Measurements from ENCODE around the gene ZIC2. TPM values are rescaled to one million over a fixed set of nuclear protein-coding genes. Genes with fewer than 3 reads are reported as not detected.
A peak's percentile ranks its signal among the peaks of the same experiment; 100 is the strongest.

Gene ZIC2
- total RNA-seq, 1 donor from 2014 or later = not detected

GRCh38 chr13:99971576-99972189 lies 9.9 kb upstream of the ZIC2 start, which contains the start of gene ZIC5:
Gene ZIC5 (minus strand): TSS chr13:99971767. CDS start chr13:99971603, 164 bp downstream.
- Mint-ChIP-seq H3K4me3 (ENCODE audit: low read depth) (no peak within 1 kb of the TSS), H3K9me3 (ENCODE audit: low read depth) (no peaks in the 10 kb centered on the region), H3K27me3 (peaks cover 79% of the 10 kb centered on the region), H3K4me1 (ENCODE audit: low read depth) (peaks cover 10% of the 10 kb centered on the region), H3K36me3 (ENCODE audit: insufficient read depth) (no peaks in the 10 kb centered on the region), H3K27ac (peak within 1 kb of the TSS; percentile 40)
- no peak for TF ChIP-seq CTCF (IDR thresholded peaks at IDR 0.05; ENCODE audit: unreplicated experiment)
- no peak for DNase-seq (ENCODE audit: low spot score, unreplicated experiment)

GRCh38 chr13:99972190-99972731 lies 9.3 kb upstream of the ZIC2 start:
- peaks cover 79% of the 10 kb centered on the region for H3K27me3 Mint-ChIP-seq
- no peak for DNase-seq (ENCODE audit: low spot score, unreplicated experiment)
- H3K27ac Mint-ChIP-seq = peak overlapping the region; percentile 40

GRCh38 chr13:99973163-99973807 lies 8.3 kb upstream of the ZIC2 start:
- Mint-ChIP-seq H3K4me3 (ENCODE audit: low read depth) (no peak overlapping the region), H3K4me1 (ENCODE audit: low read depth) (peaks cover 6% of the 10 kb centered on the region), H3K9me3 (ENCODE audit: low read depth) (no peaks in the 10 kb centered on the region), H3K27me3 (peaks cover 82% of the 10 kb centered on the region), H3K27ac (no peak overlapping the region), H3K36me3 (ENCODE audit: insufficient read depth) (no peaks in the 10 kb centered on the region)
- TF ChIP-seq CTCF (IDR thresholded peaks at IDR 0.05; ENCODE audit: unreplicated experiment) = no peak
- DNase-seq (ENCODE audit: low spot score, unreplicated experiment) = no peak

More at GRCh38 chr13:99972190-99972731, 9.3 kb upstream of the ZIC2 start:
- no peak overlapping the region for H3K4me3 Mint-ChIP-seq (ENCODE audit: low read depth)
- no peaks in the 10 kb centered on the region for H3K36me3 Mint-ChIP-seq (ENCODE audit: insufficient read depth)
- peaks cover 10% of the 10 kb centered on the region for H3K4me1 Mint-ChIP-seq (ENCODE audit: low read depth)
- TF ChIP-seq CTCF (IDR thresholded peaks at IDR 0.05; ENCODE audit: unreplicated experiment) = no peak
- H3K9me3 Mint-ChIP-seq (ENCODE audit: low read depth) = no peaks in the 10 kb centered on the region

- H3K36me3 Mint-ChIP-seq (ENCODE audit: insufficient read depth) = no peaks in the 10 kb centered on the region
- H3K4me1 Mint-ChIP-seq (ENCODE audit: low read depth) = peaks cover 6% of the 10 kb centered on the region
- H3K9me3 Mint-ChIP-seq (ENCODE audit: low read depth) = no peaks in the 10 kb centered on the region
- no peak for TF ChIP-seq CTCF (IDR thresholded peaks at IDR 0.05; ENCODE audit: unreplicated experiment)
- H3K4me3 Mint-ChIP-seq (ENCODE audit: low read depth) = no peak overlapping the region
- H3K27ac Mint-ChIP-seq = no peak overlapping the region
- no peak for DNase-seq (ENCODE audit: low spot score, unreplicated experiment)
- peaks cover 86% of the 10 kb centered on the region for H3K27me3 Mint-ChIP-seq
These were observed 7.8 kb upstream of the ZIC2 start for GRCh38 chr13:99973808-99974185.

GRCh38 chr13:99974296-99974938 lies 7.2 kb upstream of the ZIC2 start:
- no peak for TF ChIP-seq CTCF (IDR thresholded peaks at IDR 0.05; ENCODE audit: unreplicated experiment)
- H3K27me3 Mint-ChIP-seq = peaks cover 86% of the 10 kb centered on the region
- DNase-seq (ENCODE audit: low spot score, unreplicated experiment) = no peak
- no peaks in the 10 kb centered on the region for H3K9me3 Mint-ChIP-seq (ENCODE audit: low read depth)
- H3K4me3 Mint-ChIP-seq (ENCODE audit: low read depth) = no peak overlapping the region
- peaks cover 4% of the 10 kb centered on the region for H3K4me1 Mint-ChIP-seq (ENCODE audit: low read depth)
- no peaks in the 10 kb centered on the region for H3K36me3 Mint-ChIP-seq (ENCODE audit: insufficient read depth)
- H3K27ac Mint-ChIP-seq = no peak overlapping the region

Measured in progenitor cell of endocrine pancreas (in vitro differentiated cells).